Adrenal gland (tissue), 12 donors: ENCODE measurements around the gene FGGY. TPM values are rescaled to one million over a fixed set of nuclear protein-coding genes. Genes with fewer than 3 reads are reported as not detected.

Source experiments
- DNase-seq, 7 donors: peaks; one replicate each; pipeline ENCODE4 v3.0.0-alpha.2; 2019 to 2020
- H3K27ac ChIP-seq, 5 donors: fragments of 200-600 bp; sonication (generic) in 4 of 5; 1 replicate in 3 of 5; 2 replicates in 2 of 5; pipeline versions ENCODE4 v1.5.1 to v1.8.0; 2016 to 2020; ENCODE audit warnings: mild to moderate bottlenecking in 1 of 5
- H3K27me3 ChIP-seq: fragments of 200-600 bp; 2 replicates; pipeline ENCODE4 v1.8.0; 2021
- H3K36me3 ChIP-seq, 2 donors: fragments of 200-600 bp; replicated peaks in 1 of 2; 1 replicate in 1 of 2; 2 replicates in 1 of 2; pipeline versions ENCODE4 v1.5.1 to v1.8.0; 2018 to 2022
- H3K4me1 ChIP-seq, 2 donors: fragments of 200-600 bp; replicated peaks in 1 of 2; 1 replicate in 1 of 2; 2 replicates in 1 of 2; pipeline versions ENCODE4 v1.5.1 to v1.8.0; 2018 to 2021
- H3K4me3 ChIP-seq, 4 donors: fragments of 200-600 bp; sonication (generic) in 3 of 4; one replicate each; pipeline ENCODE4 v1.5.1; 2016 to 2018
- H3K9me3 ChIP-seq, 3 donors: fragments of 200-600 bp; sonication (generic) in 1 of 3; replicated peaks in 1 of 3; 1 replicate in 2 of 3; 2 replicates in 1 of 3; pipeline versions ENCODE4 v1.5.1 to v1.8.0; 2016 to 2021
- POLR2A ChIP-seq, 2 donors: fragments of 450-650 bp; IDR thresholded peaks; one replicate each; pipeline ENCODE4 v1.6.1; 2017; ENCODE audit warnings: antibody characterized with exemption in 2 of 2, mild to moderate bottlenecking in 2 of 2, moderate library complexity in 1 of 2
- WGBS, 4 donors: extraction: QIAGEN DNeasy Blood & Tissue Kit in 2 of 4; methylation state at CpG; one replicate each; pipeline versions ENCODE4 v1.1.5 to v1.1.7; 2013 to 2017; 5-methylcytosine and 5-hydroxymethylcytosine counted together
- intact Hi-C, 2 donors: fragments of 100-400 bp; cut with DNase I; formaldehyde crosslinking; loops; one replicate each; pipeline versions ENCODE4 v1.14.1 to v1.15.0; 2022 to 2023
- polyA plus RNA-seq, 3 donors: library from polyadenylated mRNA; stranded (reverse); fragments of 200-250 nt in 2 of 3; fragments of 350-450 nt in 1 of 3; fragmentation: Illumina TruSeq in 1 of 3; extraction: RNeasy Lipid Tissue Mini Kit (QIAGEN cat#74804) in 1 of 3; gene quantifications; one replicate each; pipeline ENCODE4 v1.2.3, GENCODE V29; 2013 to 2014
- total RNA-seq, 9 donors: library from RNA; depleted of rRNA in 4 of 9; stranded (reverse); fragments of >200 nt in 4 of 9; fragments of 120-200 nt in 1 of 9; fragmentation: NEBNext Ultra II Directional in 1 of 9; extraction: Animal tissue kit (Norgen Biotek cat#: 25700) in 1 of 9; gene quantifications; one replicate each; pipeline versions ENCODE4 v1.1.0 to v1.2.4, GENCODE V29; 2013 to 2023
- TF ChIP-seq, protein P1 (sequence below), 6 experiments: fragments of 450-650 bp in 4 of 6; fragments of 200-600 bp in 2 of 6; sonication (generic) in 1 of 6; IDR thresholded peaks; 1 replicate in 5 of 6; 2 replicates in 1 of 6; pipeline versions ENCODE4 v1.5.1 to v1.8.0; 2016 to 2021; ENCODE audit warnings: antibody characterized with exemption in 6 of 6, mild to moderate bottlenecking in 2 of 6, moderate library complexity in 1 of 6
- donor health status: healthy with polysubstance abuse.
- donor health status: Bipolar disorder and iron deficiency.
- donor health status: DM: yes; HTN: yes; CAD: no.
- donor health status: DM: no; HTN: no; CAD: no.
- donor health status: DM: no; HTN: no; CAD: no.
- donor health status: DM: yes; HTN: yes; CAD: no.

Gene FGGY
- total and polyA plus RNA-seq, 12 donors = 7.4 to 75.5 (median 35.0) TPM

DNA sequence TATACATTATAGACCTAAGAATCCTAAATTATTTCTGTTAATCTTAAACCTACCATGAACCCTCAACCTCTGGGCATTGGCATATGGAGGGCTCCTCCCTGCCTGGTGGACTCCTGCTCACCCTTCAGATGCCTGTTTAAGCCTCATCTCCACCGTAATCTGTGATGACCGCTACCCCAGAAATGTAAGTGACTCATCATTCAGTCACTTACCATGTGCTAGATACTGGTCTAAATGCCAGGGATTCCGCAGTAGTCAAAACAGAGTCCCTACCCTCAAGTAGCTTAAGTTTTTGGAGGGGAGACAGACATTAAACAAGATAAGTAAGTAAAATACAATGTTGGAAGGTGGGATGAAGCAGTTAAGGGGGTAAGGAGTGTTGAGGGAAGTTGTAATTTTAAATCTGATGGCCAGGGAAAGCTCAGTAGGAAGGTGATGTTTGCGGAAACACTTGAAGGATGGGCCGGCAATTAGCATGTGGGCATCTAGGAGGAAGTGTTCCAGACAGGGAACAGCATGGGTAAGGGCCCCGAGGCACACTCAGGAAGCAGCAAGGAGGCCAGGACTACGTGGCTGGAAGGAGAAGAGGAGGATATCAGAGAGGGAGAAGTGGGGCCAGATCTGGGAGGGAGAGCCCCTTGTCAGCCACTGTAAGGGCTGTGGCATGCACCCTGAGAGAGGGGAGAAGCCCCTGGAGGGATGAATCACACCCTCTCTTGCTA, 376.1 kb downstream of the FGGY start:
- Histone ChIP-seq H3K36me3 (no peaks in the 10 kb centered on the region), H3K4me3 (no peak overlapping the region), H3K9me3 (no peaks in the 10 kb centered on the region), H3K27ac (peak overlapping the region in 2 of 5 donors; percentile 62 to 79), H3K4me1 (peaks cover 10 to 42% of the 10 kb centered on the region in 2 donors), H3K27me3 (no peaks in the 10 kb centered on the region)
- intact Hi-C loops = no loop called here
- 59 to 78% (median 69%) methylated on average over 7 of the region's 7 CpGs for WGBS, 4 donors
- DNase-seq = peak in 2 of 7 donors; percentile 19 to 31
- TF ChIP-seq, protein P1, sequence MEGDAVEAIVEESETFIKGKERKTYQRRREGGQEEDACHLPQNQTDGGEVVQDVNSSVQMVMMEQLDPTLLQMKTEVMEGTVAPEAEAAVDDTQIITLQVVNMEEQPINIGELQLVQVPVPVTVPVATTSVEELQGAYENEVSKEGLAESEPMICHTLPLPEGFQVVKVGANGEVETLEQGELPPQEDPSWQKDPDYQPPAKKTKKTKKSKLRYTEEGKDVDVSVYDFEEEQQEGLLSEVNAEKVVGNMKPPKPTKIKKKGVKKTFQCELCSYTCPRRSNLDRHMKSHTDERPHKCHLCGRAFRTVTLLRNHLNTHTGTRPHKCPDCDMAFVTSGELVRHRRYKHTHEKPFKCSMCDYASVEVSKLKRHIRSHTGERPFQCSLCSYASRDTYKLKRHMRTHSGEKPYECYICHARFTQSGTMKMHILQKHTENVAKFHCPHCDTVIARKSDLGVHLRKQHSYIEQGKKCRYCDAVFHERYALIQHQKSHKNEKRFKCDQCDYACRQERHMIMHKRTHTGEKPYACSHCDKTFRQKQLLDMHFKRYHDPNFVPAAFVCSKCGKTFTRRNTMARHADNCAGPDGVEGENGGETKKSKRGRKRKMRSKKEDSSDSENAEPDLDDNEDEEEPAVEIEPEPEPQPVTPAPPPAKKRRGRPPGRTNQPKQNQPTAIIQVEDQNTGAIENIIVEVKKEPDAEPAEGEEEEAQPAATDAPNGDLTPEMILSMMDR (IDR thresholded peaks at IDR 0.05) = no peak
- TF ChIP-seq POLR2A (IDR thresholded peaks at IDR 0.05) = no peak

DNA sequence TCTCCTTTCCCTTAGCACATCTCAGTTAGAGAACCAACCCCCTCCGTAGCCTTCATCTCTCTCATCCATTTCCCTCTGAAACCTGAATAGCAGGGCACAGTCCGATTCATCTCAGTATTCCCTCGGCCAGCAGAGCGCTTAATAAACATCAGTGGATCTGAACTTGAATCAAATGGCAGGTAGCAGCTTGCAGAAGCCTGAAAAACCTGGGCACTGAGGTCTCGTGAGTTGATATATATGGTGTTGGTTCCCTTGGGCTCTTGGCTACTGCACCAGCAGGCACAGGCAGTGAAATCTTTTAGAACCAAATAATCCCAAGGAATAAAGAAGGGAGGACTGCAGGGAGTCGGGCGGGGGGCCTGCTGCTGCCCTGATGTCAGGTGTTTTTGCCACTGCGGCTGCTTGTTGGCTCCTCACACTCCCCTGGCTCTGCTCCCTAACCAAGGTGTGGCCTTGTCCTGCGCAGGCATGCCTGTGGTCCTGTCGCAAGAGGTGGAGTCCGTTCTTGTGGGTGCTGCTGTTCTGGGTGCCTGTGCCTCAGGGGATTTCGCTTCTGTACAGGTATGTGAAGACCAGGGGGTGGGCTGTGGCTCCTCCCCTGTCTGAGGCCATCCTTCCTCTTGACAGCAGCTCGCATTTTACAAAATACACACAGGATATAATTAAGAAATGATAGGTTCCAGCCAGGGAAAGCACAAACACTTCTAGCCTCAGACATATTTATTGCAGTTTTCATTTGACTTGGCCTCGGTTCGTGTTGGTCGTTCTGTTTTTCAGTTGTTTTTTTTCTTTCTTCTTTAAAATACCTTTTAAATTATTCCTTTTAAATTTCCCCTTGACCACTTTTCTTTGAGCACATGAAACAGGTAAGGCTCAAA, 376.9 kb downstream of the FGGY start:
- intact Hi-C loops = no loop called here
- no peak for TF ChIP-seq POLR2A (IDR thresholded peaks at IDR 0.05)
- TF ChIP-seq, protein P1 (IDR thresholded peaks at IDR 0.05) = no peak
- 76 to 81% (median 80%) methylated on average over 16 of the region's 16 CpGs for WGBS, 4 donors
- Histone ChIP-seq H3K4me3 (no peak overlapping the region), H3K27ac (peak overlapping the region in 3 of 5 donors; percentile 47 to 79 (median 62)), H3K36me3 (no peaks in the 10 kb centered on the region), H3K9me3 (no peaks in the 10 kb centered on the region), H3K4me1 (peaks cover 10 to 50% of the 10 kb centered on the region in 2 donors), H3K27me3 (no peaks in the 10 kb centered on the region)
- DNase-seq = no peak

DNA sequence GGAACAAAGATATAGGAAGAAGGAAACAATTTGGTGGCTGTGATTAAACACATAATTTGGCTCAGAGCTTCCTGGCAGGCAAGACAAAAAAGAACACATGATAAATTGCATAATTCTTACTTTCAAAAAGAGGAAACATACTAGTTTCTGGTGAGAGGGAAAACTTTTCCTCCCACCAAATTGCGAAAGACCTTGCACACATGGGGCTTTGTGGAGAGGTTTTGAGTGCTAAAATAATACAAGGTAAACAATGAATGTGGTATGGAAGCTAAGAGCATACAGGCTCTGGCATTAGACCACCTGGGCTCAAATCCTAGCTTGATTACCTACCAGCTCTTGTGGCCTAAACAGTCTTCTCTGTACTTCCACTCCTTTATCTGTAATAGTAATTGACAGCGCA, 377.7 kb downstream of the FGGY start:
- 62 to 74% (median 71%) methylated on average over 2 of the region's 2 CpGs for WGBS, 4 donors
- H3K27me3 ChIP-seq = no peaks in the 10 kb centered on the region
- H3K4me3 ChIP-seq = no peak overlapping the region
- peaks cover 10 to 50% of the 10 kb centered on the region in 2 donors for H3K4me1 ChIP-seq
- peak overlapping the region in 3 of 5 donors; percentile 47 to 68 (median 62) for H3K27ac ChIP-seq
- H3K36me3 ChIP-seq = no peaks in the 10 kb centered on the region
- H3K9me3 ChIP-seq = no peaks in the 10 kb centered on the region
- DNase-seq = peak in 3 of 7 donors; percentile 34 to 50 (median 37)
- intact Hi-C loops = no loop called here
- no peak for TF ChIP-seq POLR2A (IDR thresholded peaks at IDR 0.05)
- TF ChIP-seq, protein P1 (IDR thresholded peaks at IDR 0.05) = no peak

DNA sequence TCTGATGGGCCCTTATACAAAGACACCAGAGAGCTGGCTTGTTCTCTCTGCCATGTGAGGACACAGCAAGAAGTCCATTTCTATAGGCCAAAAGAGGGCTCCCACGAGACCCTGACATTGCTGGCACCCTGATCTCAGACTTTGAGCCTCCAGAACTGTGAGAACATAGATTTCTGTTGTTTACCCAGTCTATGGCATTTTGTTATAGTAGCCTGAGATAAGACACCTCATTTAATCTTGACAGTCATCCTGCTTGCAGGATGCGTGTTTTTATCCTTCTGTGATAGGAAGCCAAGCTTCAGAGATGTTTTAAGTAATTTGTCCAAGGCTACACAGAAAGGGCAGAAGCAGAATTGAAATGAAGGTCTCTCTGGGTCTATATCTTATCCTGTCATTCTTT, 379.0 kb downstream of the FGGY start:
- DNase-seq = no peak
- no peaks in the 10 kb centered on the region for H3K9me3 ChIP-seq
- H3K4me3 ChIP-seq = no peak overlapping the region
- H3K36me3 ChIP-seq = no peaks in the 10 kb centered on the region
- no peaks in the 10 kb centered on the region for H3K27me3 ChIP-seq
- TF ChIP-seq, protein P1 (IDR thresholded peaks at IDR 0.05) = no peak
- TF ChIP-seq POLR2A (IDR thresholded peaks at IDR 0.05) = no peak
- WGBS, 4 donors = 50 to 74% (median 67%) methylated on average over 2 of the region's 2 CpGs
- intact Hi-C loops = no loop called here
- H3K4me1 ChIP-seq = peaks cover 10 to 43% of the 10 kb centered on the region in 2 donors
- no peak overlapping the region for H3K27ac ChIP-seq
